VCaP (cell line): Measurements from ENCODE around the gene YPEL2.
A peak's percentile ranks its signal among the peaks of the same experiment; 100 is the strongest.

Experiments used
- H3K27ac ChIP-seq: fragments of 450-650 bp; 2 replicates; pipeline ENCODE4 v1.5.1; 2017
- TF ChIP-seq, protein P1 (sequence below): fragments of 450-650 bp; conservative IDR thresholded peaks from 2 replicates; pipeline ENCODE4 v1.5.1; 2017; ENCODE audit warnings: mild to moderate bottlenecking, moderate library complexity

The YPEL2 gene

DNA sequence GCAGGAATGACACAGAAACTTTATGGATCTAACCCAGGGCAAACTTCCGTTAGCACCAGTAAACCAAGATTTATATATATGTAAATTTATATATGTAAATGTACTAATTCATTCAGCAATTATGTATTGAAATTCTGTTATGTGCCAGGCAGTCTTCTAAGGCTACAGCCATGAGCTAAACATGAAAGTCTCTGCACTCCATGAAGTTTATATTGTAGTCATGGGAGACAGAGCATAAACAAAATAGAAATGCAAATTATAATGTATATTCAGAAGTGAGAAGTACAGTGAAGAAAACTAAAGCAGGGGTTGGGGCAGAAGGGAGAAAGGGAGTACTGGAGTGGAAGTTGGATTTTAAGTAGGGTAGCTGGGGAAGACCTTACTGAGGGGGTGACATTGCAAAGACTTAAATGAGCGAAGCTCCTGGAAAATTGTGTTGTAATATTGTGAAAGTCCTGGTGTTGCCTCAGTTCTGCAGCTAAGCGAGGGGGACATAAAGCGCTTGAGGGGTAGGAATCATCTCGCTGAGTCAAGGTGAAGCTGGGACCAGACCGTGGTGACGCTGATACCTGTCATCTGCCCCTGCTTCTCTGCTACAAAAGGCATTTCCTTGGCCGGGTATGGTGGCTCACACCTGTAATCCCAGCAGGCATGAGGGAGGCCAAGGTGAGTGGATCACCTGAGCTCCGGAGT, 64.8 kb downstream of the YPEL2 start:
- TF ChIP-seq, protein P1, sequence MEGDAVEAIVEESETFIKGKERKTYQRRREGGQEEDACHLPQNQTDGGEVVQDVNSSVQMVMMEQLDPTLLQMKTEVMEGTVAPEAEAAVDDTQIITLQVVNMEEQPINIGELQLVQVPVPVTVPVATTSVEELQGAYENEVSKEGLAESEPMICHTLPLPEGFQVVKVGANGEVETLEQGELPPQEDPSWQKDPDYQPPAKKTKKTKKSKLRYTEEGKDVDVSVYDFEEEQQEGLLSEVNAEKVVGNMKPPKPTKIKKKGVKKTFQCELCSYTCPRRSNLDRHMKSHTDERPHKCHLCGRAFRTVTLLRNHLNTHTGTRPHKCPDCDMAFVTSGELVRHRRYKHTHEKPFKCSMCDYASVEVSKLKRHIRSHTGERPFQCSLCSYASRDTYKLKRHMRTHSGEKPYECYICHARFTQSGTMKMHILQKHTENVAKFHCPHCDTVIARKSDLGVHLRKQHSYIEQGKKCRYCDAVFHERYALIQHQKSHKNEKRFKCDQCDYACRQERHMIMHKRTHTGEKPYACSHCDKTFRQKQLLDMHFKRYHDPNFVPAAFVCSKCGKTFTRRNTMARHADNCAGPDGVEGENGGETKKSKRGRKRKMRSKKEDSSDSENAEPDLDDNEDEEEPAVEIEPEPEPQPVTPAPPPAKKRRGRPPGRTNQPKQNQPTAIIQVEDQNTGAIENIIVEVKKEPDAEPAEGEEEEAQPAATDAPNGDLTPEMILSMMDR: no peak
- no peak overlapping the region for H3K27ac ChIP-seq

DNA sequence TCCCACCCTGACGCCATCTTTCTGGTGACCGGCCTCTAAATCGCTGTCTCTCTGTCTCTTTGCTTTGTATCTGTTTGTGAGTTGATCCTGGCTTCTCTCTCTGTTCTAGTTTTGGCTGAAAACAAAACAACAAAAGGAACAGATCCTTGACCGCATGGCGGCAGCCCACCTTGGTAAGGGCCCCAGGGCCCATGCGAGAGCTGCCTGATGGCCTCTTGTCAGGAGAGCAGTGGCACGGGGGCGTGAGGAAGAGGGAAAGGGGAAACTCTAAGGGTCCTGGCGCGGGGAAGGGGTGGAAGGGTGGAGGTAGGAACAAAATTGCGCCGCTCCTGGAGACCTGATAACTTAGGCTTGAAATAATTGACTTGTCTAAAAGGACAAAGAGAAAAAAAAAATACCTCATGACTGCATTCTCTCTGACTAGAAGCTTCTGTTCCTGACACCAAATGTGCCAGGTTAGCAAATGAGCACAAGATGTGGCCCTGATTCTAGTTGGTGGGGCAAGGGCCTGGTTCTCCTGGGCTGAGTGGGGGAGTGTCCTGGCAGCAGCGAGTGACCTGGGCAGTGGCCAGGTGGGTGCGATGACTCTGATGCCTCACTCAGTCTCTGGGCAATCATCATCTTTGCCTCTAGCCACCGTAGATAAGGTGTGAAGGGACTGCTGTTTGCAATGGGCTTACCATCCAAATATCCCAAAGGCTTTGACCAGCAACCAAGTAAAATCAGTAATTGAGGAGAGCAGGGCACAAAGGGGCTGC, 66.0 kb downstream of the YPEL2 start:
- TF ChIP-seq, protein P1: no peak
- H3K27ac ChIP-seq: no peak overlapping the region

DNA sequence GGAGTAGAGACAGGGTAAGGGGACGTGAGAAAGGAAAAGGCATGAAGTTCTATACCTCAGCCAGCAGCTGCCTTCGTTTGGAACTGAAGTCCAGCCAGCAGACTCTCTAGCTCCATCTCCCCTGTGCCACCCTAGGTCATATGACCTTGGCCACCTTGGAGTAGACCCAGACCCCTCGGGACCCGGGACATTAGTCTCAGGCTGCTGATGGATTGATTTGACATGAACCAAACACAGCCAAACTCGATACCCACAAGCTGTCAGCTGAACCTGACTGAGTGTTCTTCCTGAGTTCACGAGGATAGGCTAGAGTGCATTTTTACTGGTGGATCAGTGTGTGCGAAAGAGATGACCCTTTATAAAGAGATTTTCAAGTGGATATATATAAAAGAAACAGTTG, 68.5 kb downstream of the YPEL2 start:
- TF ChIP-seq, protein P1: no peak
- peak overlapping the region; percentile 83 for H3K27ac ChIP-seq

DNA sequence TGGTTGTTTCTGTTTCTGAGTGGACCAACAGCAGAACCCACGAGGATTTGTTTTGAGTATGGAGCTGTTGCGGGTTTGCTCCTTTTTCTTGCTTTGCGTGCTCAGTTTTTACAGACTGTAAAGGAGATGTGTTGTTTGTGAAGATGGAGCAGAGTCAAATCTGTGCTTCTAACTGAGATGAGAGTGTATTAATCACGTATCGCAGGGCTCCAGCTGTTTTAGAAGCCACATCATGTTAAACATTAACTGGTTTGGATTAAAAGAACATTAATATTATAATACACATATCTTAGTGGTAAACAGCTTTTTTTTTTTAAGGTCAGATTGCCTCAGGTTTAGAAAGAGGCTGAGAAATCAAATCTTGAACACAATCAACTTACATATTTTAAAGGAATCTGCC, 69.4 kb downstream of the YPEL2 start:
- peak overlapping the region; percentile 83 for H3K27ac ChIP-seq
- TF ChIP-seq, protein P1: no peak

DNA sequence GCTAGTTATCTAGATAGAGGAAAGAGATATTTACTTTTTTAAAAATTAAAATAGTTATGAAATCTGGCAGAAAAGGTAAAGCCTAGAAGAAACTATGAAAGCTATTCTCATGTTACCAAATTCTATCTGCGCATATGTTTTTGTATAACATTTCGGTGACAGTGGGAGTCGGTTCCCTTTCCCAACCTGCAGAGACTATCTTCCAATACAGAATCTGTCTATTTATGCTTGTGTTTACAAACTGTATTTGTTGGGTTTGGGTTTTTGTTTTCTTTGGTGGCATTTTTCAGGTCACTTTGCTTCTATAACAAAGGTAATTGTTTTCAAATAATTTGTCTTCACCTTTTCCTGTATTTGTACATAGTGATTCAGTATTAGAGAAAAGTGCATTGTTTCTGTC, 69.8 kb downstream of the YPEL2 start:
- TF ChIP-seq, protein P1: no peak

DNA sequence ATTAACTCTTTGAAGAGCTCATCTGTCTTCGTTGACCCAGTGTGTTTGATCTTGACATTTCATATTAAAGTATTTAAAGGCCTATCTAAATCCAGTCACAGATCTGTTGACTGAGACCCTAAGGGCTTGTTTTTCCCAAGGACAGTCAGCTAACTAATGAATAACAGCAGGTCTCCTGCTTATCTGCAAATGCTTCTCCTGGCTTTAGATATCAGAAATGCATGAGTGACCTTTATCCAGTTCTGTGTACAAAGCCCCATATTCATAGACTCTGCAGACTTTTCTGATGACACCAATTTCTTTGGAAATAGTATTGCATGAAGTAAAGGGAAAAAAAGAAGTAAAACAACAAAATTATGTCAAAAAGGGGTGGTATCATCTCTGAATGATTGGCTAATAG, 70.3 kb downstream of the YPEL2 start:
- TF ChIP-seq, protein P1: no peak
- peak overlapping the region; percentile 83 for H3K27ac ChIP-seq

More for the DNA sequence above, 69.8 kb downstream of the YPEL2 start:
- H3K27ac ChIP-seq: peak overlapping the region; percentile 83

DNA sequence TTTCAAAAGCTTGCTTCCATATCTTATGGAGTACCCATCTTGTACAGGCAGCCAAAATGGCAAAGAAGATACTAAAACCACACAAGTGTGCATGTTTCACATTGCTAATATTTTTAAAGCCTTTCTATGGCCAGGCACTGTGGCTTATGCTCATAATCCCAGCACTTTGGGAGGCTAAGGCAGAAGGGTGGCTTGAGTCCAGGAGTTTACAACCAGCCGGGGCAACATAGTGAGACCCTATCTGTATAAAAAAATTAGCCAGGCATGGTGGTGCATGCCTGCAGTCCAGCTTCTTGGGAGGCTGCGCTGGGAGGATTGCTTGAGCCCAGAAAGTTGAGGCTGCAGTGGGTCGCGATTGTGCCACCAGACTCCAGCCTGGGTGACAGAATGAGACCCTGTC, 71.3 kb downstream of the YPEL2 start:
- TF ChIP-seq, protein P1: no peak
- peak overlapping the region; percentile 83; the same call in 1 of the 2 replicates for H3K27ac ChIP-seq
